GM23248 (cell line): ENCODE data around the gene CFAP299. TPM values are rescaled to one million over a fixed set of nuclear protein-coding genes. Genes with fewer than 3 reads are reported as not detected.

ENCODE experiments used
- DNase-seq: peaks from one replicate; pipeline ENCODE4 v3.0.0-alpha.2; 2015
- H2AFZ ChIP-seq: fragments of 200-600 bp; sonication (generic); 2 replicates; pipeline ENCODE4 v1.6.1; 2016; ENCODE audit warnings: antibody characterized with exemption
- H3F3A ChIP-seq: fragments of 200-600 bp; sonication (generic); 2 replicates; pipeline ENCODE4 v1.6.1; 2016; ENCODE audit warnings: mild to moderate bottlenecking, antibody characterized with exemption, mixed run types; ENCODE audit not compliant: insufficient read depth
- H3K27ac ChIP-seq: fragments of 200-600 bp; sonication (generic); 2 replicates; pipeline ENCODE4 v1.5.1; 2016; ENCODE audit warnings: mild to moderate bottlenecking
- H3K27me3 ChIP-seq: fragments of 200-600 bp; sonication (generic); replicated peaks from 2 replicates; pipeline ENCODE4 v1.6.1; 2016; ENCODE audit warnings: mild to moderate bottlenecking; ENCODE audit not compliant: insufficient read depth
- H3K36me3 ChIP-seq: fragments of 200-600 bp; sonication (generic); 2 replicates; pipeline ENCODE4 v1.6.1; 2016; ENCODE audit warnings: low read depth, mild to moderate bottlenecking
- H3K4me1 ChIP-seq: fragments of 200-600 bp; sonication (generic); 2 replicates; pipeline ENCODE4 v1.6.1; 2016; ENCODE audit warnings: mild to moderate bottlenecking; ENCODE audit not compliant: insufficient read depth
- H3K4me2 ChIP-seq: fragments of 200-600 bp; sonication (generic); one replicate; pipeline ENCODE4 v1.6.1; 2016; ENCODE audit warnings: mild to moderate bottlenecking; ENCODE audit not compliant: unreplicated experiment
- H3K4me3 ChIP-seq: fragments of 200-600 bp; sonication (generic); 2 replicates; pipeline ENCODE4 v1.5.1; 2016; ENCODE audit warnings: mild to moderate bottlenecking
- H3K79me2 ChIP-seq: fragments of 200-600 bp; sonication (generic); 2 replicates; pipeline ENCODE4 v1.6.1; 2016; ENCODE audit warnings: mild to moderate bottlenecking; ENCODE audit not compliant: insufficient read depth
- H3K9ac ChIP-seq: fragments of 200-600 bp; sonication (generic); 2 replicates; pipeline ENCODE4 v1.6.1; 2016; ENCODE audit warnings: mild to moderate bottlenecking
- H3K9me2 ChIP-seq: fragments of 200-600 bp; sonication (generic); 2 replicates; pipeline ENCODE4 v1.6.1; 2016; ENCODE audit warnings: mixed run types, mild to moderate bottlenecking, moderate library complexity; ENCODE audit not compliant: insufficient read depth
- H3K9me3 ChIP-seq: fragments of 200-600 bp; sonication (generic); one replicate; pipeline ENCODE4 v1.6.1; 2017; ENCODE audit warnings: low read depth
- H4K20me1 ChIP-seq: fragments of 200-600 bp; sonication (generic); 2 replicates; pipeline ENCODE4 v1.6.0; 2016; ENCODE audit not compliant: insufficient read depth
- EZH2 ChIP-seq: fragments of 200-600 bp; sonication (generic); IDR thresholded peaks from 2 replicates; pipeline ENCODE4 v1.6.1; 2018; ENCODE audit warnings: antibody characterized with exemption, mild to moderate bottlenecking; ENCODE audit not compliant: insufficient read depth, poor library complexity, severe bottlenecking
- EZH2phosphoT487 ChIP-seq: fragments of 200-600 bp; sonication (generic); IDR thresholded peaks from 2 replicates; pipeline ENCODE4 v1.6.1; 2018; ENCODE audit warnings: antibody characterized with exemption, moderate library complexity, mild to moderate bottlenecking, low read depth; ENCODE audit not compliant: insufficient read depth
- WGBS, 2 experiments: methylation state at CpG; one replicate each; pipeline ENCODE4 v1.1.6; 2015 to 2017; ENCODE audit warnings: low lambda C conversion rate in 2 of 2, low coverage in 1 of 2; ENCODE audit errors: missing lambda C conversion rate in 2 of 2; 5-methylcytosine and 5-hydroxymethylcytosine counted together
- in situ Hi-C: fragments of 300-500 bp; cut with MboI; formaldehyde crosslinking; loops from 2 replicates; pipeline ENCODE4 v1.15.0; 2020
- polyA plus RNA-seq: library from polyadenylated mRNA; unstranded; fragments of >200 nt; fragmentation: Nextera tagmentation; extraction: Ambion mirVana; gene quantifications from 2 replicates; pipeline ENCODE4 v1.2.1, GENCODE V29; 2016
- total RNA-seq: library from RNA; depleted of rRNA; stranded (reverse); fragments of >200 nt; shearing (Covaris generic); gene quantifications from 2 replicates; pipeline ENCODE4 v1.2.3, GENCODE V29; 2014

The CFAP299 gene
- total and polyA plus RNA-seq, 2 experiments from 2014 or later: 1.0 to 1.1 TPM

DNA sequence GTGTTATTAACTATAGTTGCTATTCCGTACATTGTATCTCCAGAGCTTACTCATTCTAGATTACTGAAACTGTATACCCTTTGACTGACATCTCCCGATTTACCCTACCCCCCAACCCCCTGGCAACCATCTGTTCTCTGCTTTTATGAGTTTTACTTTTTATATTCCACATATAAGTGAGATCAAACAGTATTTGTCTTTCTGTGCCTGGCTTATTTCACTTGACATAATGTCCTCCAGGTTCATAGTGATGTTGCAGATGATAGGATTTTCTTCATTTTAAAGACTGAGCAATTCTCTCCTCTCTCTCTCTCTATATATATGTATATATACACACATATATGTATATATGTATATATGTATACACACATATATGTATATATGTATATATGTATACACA is 54.6 kb downstream of the CFAP299 start:
- in situ Hi-C loops: no loop called here
- WGBS, 2 experiments: 39 to 44% methylated on average over 2 of the region's 2 CpGs
- Histone ChIP-seq H3F3A (no peaks in the 10 kb centered on the region), H3K4me1 (peaks cover 8% of the 10 kb centered on the region; the same call in 1 of the 2 replicates), H3K9me3 (no peaks in the 10 kb centered on the region), H2AFZ (no peak overlapping the region), H3K9ac (no peak overlapping the region), H3K4me2 (no peak overlapping the region), H3K4me3 (no peak overlapping the region), H3K27me3 (no peaks in the 10 kb centered on the region), H3K36me3 (no peaks in the 10 kb centered on the region), H3K9me2 (no peaks in the 10 kb centered on the region), H4K20me1 (no peaks in the 10 kb centered on the region), H3K27ac (no peak overlapping the region), H3K79me2 (no peaks in the 10 kb centered on the region)
- TF ChIP-seq EZH2phosphoT487 (no peak), EZH2 (no peak)
- DNase-seq: no peak

DNA sequence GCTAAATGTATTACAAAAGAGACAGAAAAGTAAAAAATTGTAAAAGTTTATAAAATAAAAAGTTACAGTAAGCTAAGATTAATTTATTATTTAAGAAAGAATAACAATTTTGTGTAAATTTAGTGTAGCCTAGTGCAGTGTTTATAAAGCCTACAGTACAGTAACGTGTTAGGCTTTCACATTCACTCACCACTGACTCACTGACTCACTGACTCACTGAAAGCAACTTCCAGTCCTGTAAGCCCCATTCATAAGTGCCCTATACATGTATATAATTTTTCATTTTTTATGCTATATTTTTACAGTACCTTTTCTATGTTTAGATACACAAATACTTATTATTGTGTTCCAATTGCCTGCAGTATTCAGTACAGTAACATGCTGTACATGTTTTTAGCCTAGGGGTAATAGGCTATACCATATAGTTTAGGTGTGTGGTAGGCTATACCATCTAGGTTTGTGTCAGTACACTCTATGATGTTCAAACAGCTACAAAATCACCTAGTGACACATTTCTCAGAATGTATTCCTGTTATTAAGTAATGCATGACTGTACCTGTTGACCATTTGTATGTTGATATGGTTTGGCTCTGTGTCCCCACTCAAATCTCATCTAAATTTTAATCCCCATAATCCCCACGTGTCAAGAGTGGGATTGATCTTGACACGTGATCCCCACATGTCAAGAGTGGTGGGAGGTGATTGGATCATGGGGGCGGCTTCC is 57.9 kb downstream of the CFAP299 start:
- Histone ChIP-seq H3K9me2 (no peaks in the 10 kb centered on the region), H3F3A (no peaks in the 10 kb centered on the region), H2AFZ (no peak overlapping the region), H3K4me1 (peaks cover 8% of the 10 kb centered on the region; the same call in 1 of the 2 replicates), H3K9ac (no peak overlapping the region), H3K4me3 (no peak overlapping the region), H3K27ac (no peak overlapping the region), H3K9me3 (no peaks in the 10 kb centered on the region), H3K36me3 (no peaks in the 10 kb centered on the region), H3K79me2 (no peaks in the 10 kb centered on the region), H3K27me3 (no peaks in the 10 kb centered on the region), H4K20me1 (no peaks in the 10 kb centered on the region), H3K4me2 (no peak overlapping the region)
- TF ChIP-seq EZH2phosphoT487: no peak
- no peak for TF ChIP-seq EZH2
- WGBS, 2 experiments: 27 to 33% methylated on average over 4 of the region's 4 CpGs
- peak; percentile 85 for DNase-seq
- in situ Hi-C loops: no loop called here

- Histone ChIP-seq H2AFZ (no peak overlapping the region), H3K9me2 (no peaks in the 10 kb centered on the region), H4K20me1 (no peaks in the 10 kb centered on the region), H3K79me2 (no peaks in the 10 kb centered on the region), H3K4me1 (peaks cover 8% of the 10 kb centered on the region; the same call in 1 of the 2 replicates), H3F3A (no peaks in the 10 kb centered on the region), H3K4me2 (no peak overlapping the region), H3K27ac (no peak overlapping the region), H3K27me3 (no peaks in the 10 kb centered on the region), H3K9me3 (no peaks in the 10 kb centered on the region), H3K4me3 (no peak overlapping the region), H3K36me3 (no peaks in the 10 kb centered on the region), H3K9ac (no peak overlapping the region)
- no peak for DNase-seq
- 89 to 96% methylated on average over 1 of the region's 1 CpG for WGBS, 2 experiments
- in situ Hi-C loops: no loop called here
- TF ChIP-seq EZH2phosphoT487 (no peak), EZH2 (no peak)
Observed at GRCh38 chr4:80393970-80394250, 58.4 kb downstream of the CFAP299 start.

GRCh38 chr4:80407246-80407645 is 71.7 kb downstream of the CFAP299 start:
- Histone ChIP-seq H3F3A (peaks cover 11% of the 10 kb centered on the region), H3K27me3 (no peaks in the 10 kb centered on the region), H3K4me1 (peaks cover 3% of the 10 kb centered on the region; the same call in 1 of the 2 replicates), H3K9me3 (no peaks in the 10 kb centered on the region), H3K4me3 (no peak overlapping the region), H3K36me3 (no peaks in the 10 kb centered on the region), H3K9me2 (no peaks in the 10 kb centered on the region), H3K9ac (no peak overlapping the region), H4K20me1 (no peaks in the 10 kb centered on the region), H3K79me2 (no peaks in the 10 kb centered on the region), H2AFZ (0 out of 2 replicates have a peak overlapping the region, but pooled peaks have one; percentile 43), H3K27ac (no peak overlapping the region), H3K4me2 (no peak overlapping the region)
- WGBS, 2 experiments: 32 to 34% methylated on average over 4 of the region's 4 CpGs
- in situ Hi-C loops: no loop called here
- TF ChIP-seq EZH2: no peak
- TF ChIP-seq EZH2phosphoT487: no peak
- peak; percentile 84 for DNase-seq
